ENCODE measurements around the gene SKP1.
"Not testable (repeated sequence)": the region's sequence is repeated elsewhere in the genome, so short reads cannot be mapped to it uniquely, and the experiment has no call there.

SKP1 gene

DNA sequence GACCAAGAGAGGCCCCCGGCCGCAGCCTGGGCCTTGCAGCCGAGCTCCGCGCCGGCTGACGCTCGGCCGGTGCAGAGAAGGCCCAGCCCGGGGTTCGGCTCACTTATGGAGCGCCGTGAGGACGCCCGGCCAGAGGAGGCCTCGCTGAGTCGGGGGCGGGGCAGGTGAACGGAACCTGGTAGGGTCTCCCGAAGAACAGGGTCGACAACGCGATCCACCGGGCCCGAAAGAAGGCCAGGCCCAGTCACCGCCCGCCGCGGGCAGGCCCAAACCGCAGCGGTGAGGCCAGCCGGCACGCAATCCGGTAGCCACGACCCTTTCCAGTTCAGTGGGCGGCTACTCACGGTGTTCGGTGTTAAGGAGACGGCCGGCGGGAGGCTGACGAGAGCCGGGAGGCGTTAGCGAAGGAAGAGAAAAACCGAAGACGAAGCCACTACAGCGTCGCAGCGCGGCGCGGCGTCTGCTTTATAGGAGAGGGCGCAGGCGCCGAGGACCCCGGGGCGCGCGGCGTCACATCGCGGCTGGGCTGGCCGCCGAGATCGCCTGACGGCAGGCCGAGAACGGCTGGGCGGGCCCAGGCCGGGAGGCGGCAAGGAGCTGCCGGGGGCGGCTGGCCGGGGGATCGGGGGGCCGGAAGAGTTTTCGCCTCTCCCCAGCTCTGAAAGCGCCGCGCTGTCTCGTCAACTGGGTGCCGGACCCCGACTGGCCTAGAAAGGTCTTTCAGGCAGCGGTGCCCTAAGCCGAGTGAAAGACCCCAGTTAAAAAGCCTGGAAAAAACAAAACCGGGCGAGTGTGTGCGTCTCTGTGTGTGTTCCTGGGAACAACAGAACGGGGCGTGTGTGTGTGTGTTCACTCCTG, at the start of gene SKP1:
TSS of gene SKP1 (minus strand) at position 440 of the 858 bp plus-strand sequence. CDS start 2,928 bp downstream, outside the sequence.
- DNase-seq (ENCODE audit: low read depth) = peak; percentile 78

DNA sequence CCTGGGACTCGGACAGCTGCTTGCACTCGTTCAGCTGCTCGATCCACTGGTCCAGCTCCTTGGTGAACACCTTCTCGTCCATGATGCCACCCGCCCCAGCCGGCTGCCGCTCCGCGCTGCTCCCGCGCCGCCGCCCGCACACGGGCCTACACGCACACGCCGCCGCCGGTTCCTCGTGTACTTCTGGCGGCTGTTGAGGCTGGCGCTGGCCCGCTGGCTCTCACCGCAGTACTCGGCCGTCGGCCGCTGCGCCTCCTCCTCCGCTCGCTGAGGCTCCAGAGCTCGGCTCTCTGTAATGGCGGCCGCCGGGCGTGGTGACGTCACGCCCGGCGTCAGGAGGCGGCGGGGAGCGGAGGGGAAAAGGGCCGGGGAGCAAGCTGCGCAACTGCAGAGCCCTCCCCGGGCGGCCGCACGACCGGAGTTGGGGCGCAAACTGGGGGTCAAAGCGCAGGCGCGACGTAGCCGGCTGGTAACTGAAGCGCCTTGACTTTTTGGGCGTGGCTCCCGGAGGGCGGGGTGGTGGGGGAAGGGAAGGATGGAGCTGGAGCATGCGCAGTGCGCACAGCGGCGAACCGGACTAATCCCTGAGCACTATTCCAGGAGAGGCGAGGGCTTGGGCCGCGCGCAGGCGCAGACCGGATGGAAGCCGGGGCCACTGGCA, 49.2 kb upstream of the SKP1 start, which contains the start of gene PPP2CA:
TSS of gene PPP2CA (minus strand) at position 294 of the 661 bp plus-strand sequence. CDS start at position 82, 212 bp downstream.
- peak; percentile 100 for DNase-seq (ENCODE audit: low read depth)

DNA sequence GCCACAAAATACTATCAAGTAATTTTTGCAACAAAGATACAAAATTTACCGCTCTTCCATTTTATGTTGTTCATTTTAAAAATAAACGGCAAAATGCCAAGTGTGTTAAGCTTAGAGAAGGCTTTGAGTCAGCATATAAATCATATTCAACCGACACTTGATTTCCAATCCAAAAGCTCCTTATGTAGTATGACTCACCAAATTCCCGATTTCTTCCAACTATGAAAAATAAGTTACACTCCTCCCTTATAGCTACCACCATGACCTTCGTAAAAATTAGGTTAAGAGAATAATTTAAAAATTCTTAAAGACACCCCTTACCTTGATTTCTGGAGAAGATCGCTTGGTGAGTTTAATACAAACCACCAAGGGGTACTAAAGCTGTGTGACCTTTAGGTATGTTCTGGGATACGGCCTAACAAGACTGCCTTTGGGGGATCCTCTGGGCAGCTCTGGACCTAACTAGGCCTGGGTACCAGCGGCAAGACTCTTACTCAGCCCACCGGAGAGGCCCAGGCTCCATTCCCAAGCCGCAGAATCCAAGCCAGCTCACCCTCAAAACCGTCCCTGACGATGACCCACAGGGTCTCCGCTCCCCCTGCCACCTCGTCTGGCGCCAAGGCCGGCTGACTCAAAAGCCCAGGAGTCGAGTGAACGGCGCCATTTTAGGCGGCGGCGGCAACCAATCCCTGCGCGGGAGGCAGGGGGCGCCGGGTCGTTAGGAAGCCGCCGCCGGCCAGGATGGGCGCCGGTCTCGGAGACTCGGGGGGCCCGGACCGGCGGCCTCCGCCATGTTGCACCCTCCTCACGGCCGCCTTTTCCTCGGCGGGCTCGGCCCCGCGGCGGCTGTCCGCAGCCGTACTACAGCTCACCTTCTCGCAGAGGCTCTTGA, 48.4 kb upstream of the SKP1 start:
- peak; percentile 50 for DNase-seq (ENCODE audit: low read depth)

DNA sequence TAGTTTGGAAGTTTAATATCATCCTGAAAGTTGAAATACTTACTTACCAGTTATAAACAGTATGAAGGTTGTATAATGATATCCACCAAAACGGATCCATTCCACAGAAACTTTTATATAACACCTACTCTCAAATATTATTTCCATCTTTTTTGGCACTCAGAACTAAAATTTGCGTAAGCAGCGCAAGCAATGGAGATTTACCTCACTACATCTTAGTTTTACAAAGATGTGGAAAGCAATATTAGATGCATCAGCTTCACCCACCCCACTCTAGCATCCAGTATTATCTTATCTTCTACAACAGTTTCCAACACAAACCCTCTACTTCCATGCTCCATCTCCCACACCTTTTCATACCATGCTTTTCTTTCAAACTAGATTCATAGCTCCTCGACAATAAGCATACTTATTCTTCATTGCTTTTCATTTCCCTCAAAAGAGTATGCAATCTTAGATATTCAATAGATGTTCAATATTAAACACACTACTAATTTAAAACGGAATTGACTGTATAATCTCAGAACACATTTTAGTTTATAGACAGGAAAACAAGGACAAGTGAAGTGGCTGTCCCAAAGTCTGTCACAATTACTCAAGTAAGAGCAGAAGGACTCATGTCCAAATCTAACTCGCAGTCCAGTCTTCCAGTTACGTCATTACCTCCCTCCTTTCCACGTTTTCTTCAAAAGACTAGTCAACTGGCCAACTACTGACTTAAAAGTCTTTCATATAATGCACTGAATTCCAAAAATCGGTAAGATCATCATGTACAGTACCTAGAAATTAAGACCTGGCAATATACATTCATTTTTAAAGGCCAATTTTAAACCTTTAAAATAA, 46.9 kb upstream of the SKP1 start:
- no peak for DNase-seq (ENCODE audit: low read depth)

DNA sequence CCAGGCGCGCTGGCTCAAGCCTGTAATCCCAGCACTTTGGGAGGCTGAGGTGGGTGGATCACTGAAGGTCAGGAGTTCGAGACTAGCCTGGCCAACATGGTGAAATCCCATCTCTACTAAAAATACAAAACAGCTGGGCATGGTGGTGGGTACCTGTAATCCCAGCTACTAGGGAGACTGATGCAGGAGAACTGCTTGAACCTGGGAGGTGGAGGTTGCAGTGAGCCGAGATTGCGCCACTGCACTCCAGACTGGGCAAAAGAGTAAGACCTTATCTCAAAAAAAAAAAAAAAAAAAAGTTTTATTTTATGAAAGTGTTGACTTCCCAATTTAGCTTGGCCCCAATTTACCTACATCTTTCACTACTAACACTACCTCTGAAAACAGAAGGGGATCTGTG, 44.9 kb upstream of the SKP1 start:
- not testable (repeated sequence) for DNase-seq (ENCODE audit: low read depth)

DNA sequence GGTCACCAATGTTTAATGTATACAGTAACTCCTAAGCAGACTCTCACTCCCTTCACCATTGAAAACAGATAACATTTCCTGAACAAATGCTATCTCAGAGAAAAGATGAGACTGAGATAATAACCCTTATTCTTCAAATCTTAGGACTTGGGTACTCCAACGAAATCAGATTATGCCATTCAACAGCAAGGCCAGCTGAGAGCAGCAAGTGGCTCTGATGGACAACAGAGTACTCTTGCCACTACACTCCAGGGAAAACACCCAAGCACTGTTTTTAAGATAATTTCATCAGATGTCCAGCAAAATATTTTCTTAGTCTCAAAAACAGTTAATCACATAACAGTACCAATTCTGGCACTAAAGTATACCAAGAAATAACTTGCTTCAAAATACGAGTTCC, 39.0 kb upstream of the SKP1 start:
- DNase-seq (ENCODE audit: low read depth) = no peak

DNA sequence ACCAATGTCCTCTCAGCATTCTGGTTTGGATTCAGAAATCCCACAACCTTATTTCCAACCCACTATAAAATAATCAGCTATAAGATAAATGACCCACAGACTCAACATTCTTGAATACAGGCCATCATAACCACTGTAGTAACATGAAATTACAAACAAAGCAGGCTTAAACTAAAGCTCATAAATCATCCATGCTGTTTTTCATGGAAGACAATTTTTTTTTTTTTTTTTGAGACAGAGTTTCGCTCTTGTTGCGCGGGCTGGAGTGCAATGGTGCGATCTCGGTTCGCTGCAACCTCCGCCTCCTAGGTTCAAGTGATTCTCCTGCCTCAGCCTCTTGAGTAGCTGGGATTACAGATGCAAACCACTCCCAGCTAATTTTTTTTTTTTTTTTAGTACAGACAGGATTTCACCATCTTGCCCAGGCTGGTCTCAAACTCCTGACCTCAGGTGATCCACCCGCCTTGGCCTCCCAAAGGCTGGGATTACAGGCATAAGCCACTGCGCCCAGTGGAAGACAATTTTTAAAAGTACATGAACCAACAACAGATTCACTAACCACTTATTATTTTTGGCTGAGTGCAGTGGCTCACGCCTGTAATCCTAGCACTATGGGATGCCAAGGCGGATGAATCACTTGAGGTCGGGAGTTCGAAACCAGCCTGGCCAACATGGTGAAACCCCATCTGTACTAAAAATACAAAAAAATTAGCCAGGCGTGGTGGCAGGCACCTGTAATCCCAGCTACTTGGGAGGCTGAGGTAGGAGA, 34.7 kb upstream of the SKP1 start:
- DNase-seq (ENCODE audit: low read depth) = not testable (repeated sequence)

DNA sequence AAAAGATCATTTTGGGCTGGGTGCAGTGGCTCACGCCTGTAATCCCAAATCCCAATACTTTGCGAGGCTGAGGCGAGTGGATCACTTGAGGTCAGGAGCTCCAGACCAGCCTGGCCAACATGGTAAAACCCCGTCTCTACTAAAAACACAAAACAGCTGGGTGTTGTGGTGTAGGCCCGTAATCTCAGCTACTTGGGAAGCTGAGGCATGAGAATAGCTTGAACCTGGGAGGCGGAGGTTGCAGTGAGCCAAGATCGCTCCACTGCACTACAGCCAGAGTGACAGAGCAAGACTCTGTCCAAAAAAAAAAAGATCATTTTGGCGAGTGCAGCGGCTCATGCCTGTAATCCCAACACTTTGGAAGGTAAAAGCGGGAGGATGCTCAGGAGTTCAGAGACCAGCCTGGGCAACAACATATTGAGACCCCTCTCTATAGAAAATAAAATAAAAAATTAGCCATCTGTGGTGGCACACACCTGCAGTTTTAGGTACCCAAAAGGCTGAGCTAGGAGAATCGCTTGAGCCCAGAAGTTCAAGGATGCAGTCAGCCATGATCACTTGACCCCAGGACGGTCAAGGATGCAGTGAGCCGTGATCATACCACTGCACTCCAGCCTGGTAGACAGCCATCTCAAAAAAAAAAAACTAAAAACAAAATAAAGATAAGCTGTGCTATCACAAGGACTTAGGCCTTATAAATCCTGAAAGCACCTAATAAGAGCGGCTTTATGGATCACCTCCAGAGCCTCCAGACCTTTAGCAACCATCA, 32.9 kb upstream of the SKP1 start:
- no peak for DNase-seq (ENCODE audit: low read depth)

DNA sequence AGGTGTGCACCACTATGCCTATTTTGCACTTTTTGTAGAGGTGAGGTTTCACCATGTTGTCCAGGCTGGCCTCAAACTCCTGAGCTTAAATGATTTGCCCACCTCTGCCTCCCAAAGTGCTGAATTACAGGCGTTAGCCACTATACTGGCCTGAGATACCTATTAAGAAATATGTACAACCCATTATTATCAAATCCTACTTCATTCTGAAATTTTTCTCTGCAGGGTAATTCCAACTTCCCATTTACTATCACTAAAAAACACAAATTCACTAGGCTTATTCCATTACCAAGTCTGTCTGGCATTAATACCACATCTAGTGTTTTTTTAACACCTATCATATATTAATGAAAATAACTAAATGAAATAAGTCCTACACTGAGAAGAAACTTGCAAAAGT, 30.9 kb upstream of the SKP1 start:
- DNase-seq (ENCODE audit: low read depth) = no peak

DNA sequence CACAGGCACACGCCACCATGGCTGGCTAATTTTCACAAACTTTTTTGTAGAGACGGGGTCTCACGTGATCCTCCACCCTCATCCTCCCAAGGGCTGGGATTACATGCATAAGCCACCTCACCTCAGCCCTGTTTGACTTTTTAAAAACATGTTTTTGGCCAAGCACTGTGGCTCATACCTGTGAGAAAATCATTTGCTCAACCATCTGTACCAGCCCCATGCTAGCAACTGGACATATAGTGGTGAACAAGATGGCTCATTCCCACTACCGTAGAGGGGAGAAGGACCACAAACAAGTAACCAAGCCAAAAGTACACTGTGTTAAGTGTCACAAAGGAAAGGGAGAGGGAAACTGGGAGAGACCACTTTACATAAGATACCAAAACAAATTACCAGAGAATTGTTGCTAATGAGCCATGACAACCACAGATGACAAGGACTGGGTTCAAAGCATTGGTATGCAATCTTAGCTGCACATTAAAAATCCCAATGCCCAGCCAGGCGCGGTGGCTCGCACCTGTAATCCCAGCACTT, 29.9 kb upstream of the SKP1 start:
- no peak for DNase-seq (ENCODE audit: low read depth)

DNA sequence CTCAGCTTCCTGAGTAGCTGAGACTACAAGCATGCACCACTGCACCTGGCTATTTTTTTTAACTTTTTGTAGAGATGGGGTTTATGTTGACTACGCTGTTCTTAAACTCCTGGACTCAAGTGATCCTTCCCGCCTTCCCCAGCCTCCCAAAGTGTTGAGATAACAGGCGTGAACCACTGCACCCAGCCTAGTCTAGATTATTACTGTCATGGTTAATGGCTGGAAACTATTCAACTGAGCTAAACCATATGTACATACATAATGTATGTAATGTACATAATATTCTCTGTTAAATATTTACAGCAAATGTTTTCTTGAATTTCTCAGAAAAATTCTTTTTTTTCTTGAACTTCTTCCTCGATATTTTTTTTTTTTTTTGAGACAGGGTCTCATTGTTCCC, 27.8 kb upstream of the SKP1 start:
- DNase-seq (ENCODE audit: low read depth) = no peak

DNA sequence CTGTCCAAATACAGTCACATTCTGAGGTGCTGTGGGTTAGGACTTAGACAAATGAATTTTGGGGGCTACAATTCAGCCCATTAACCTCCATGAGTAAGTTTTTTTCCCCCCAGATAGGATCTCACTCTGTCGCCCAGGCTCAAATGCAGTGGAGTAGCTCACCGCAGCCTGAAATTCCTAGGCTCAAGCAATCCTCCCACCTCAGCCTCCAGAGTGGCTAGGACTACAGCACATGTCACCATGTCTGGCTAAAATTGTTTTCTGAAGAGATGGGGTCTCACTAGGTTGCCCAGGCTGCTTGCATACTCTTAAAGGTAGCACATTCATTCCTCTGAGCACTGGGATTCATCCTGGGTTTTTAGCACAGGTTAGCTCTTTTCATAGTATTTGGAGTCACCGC, 26.9 kb upstream of the SKP1 start:
- no peak for DNase-seq (ENCODE audit: low read depth)

DNA sequence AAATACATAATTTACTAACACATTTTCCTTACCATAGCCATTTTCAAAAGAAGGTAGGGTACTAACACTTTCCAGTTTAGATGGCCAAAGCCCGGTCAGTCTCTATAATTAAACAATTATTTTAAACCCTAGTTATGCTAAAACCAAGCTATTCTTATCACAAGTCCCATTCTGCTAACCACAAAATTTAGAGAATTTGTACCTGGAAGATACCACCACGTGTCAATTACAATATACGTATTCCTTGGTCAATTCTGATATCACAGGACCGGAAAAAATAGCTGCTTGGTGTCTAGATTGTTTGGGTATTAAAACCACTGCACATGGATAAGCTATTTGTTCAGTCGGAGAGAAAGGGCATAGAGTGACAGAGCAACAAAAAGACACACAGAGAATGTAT, 18.9 kb upstream of the SKP1 start:
- no peak for DNase-seq (ENCODE audit: low read depth)

DNA sequence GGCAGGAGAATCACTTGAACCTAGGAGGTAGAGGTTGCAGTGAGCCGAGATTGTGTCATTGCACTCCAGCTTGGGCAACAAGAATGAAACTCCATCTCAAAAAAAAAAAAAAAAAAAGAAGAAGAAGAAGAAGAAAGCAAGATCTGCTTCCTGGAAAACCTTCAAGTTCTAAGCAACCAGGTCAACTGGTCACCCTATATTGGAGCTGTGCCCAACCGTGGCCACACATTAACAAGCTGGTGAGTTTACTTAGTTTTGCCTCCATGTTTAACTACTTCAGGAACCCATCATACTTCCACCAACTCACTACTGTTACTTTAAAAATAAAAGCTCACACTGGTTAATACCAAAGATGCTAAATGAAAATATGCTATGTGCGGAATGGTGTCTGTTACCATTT, 12.3 kb upstream of the SKP1 start:
- DNase-seq (ENCODE audit: low read depth) = no peak

DNA sequence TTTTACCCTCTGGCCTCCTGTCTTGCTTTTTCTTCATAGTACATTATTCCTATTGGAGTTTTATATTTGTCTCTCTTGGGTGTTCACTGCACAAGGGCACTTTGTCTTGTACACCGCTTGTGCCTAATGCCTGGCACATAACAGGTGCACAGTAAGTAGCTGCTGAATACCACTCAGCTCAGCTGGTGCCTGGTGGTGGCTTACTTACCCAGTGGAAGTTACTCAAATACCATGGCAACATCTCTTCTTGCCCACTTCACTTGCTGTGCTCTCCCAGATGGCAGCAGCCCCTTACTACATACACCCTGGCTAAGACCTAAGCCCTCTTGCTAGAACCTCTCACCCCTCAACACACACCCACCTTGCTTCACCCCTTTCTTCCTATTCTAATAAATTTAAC, 11.3 kb upstream of the SKP1 start:
- no peak for DNase-seq (ENCODE audit: low read depth)

DNA sequence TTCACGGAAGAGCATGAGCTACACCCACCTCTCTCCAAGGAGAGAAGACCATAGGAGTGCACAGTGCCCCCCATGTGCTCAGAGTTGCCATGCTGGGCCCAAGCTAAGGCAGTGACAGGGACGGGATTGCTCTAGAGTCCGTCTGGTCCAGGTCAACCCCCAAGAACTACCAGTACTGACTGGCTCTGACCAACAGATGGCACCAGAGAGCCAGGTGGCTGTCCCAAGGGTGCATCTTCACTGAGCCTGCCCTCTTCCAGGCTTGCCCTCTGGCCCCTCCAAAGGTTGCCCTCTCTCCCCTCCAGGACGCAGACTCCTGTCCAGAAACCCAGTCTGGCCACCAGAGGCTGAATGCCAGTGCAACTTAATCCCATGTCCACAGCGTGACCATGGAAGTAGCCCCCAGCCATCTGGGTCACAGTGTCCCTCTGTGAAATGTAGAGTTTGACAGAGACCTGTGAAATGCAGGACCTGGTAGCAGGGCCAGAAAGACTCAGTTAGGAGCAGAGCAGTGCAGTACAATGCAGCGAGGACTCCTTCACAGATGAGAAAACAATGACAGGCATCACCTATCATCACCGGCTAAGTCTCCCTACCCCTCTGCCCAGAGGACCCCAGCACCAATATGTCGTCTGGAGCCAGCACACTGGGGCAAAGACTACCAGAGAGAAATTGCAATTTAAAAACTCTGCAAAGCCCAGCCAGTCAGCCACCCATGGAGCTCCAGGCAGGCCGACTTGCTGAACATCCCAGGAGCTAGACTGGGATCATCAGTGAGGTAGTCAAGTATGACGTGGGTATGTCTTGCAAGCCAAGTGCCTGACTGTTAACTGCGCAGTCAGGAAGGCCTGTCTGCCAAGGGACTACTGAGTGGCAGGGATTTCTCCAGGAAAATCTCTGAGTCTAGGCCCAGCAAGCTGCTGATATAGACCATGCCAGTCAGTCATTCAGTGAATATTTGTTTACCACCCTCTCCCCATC, 7.7 kb upstream of the SKP1 start:
- DNase-seq (ENCODE audit: low read depth) = peak; percentile 66

DNA sequence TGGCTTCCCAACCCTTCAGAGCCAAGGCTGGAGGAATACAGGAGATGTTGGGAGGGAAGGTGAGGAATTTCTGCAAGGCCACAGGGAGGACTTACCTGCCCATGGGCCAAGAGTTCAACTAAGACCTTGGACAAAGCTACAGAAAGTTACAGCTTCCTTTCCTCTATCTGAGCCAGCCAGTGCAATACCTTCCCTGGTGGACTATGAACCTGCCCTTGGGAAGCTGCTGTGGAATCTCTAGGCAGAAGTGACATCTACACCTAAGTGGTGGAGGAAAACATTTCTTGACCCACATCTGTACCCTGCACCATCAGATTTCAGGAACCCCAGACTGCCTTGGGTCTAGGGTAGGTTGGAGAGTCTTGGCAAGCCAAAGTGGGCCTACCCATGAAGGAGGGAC, 6.7 kb upstream of the SKP1 start:
- no peak for DNase-seq (ENCODE audit: low read depth)

DNA sequence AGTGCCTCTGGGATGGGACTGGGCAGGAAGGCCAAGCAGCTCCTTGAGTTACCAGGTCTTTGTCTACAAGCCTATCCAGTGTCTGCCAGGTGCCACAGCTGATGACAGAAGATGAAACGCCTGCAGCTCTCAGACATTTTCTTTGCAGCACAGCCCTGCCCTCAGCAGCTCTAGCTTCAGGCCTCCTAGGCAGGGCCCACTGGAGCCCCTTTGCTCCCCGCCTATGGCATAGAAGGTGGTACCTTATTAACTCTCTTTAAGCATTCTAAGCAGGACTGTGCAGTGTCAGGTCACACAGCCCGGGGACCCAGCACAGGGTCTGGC, 1.3 kb upstream of the SKP1 start:
- no peak for DNase-seq (ENCODE audit: low read depth)
